ENCODE results near the gene ZNF844.
"Not testable (repeated sequence)": the region's sequence is repeated elsewhere in the genome, so short reads cannot be mapped to it uniquely, and the experiment has no call there.

ZNF844 gene

GRCh38 chr19:12092956-12093355, 28.4 kb downstream of the ZNF844 start:
- no peak for FAIRE-seq

GRCh38 chr19:12093777-12094176, 29.2 kb downstream of the ZNF844 start:
- no peak for FAIRE-seq

GRCh38 chr19:12095111-12095790, 30.7 kb downstream of the ZNF844 start:
- no peak for FAIRE-seq

- FAIRE-seq, result no peak
Measured at GRCh38 chr19:12098040-12098439, 33.5 kb downstream of the ZNF844 start.

- not testable (repeated sequence) for FAIRE-seq
Measured at GRCh38 chr19:12103909-12104308, 39.4 kb downstream of the ZNF844 start.

GRCh38 chr19:12111176-12111575, 46.6 kb downstream of the ZNF844 start:
- no peak for FAIRE-seq

- FAIRE-seq, result no peak
Measured at GRCh38 chr19:12111943-12112637, 47.6 kb downstream of the ZNF844 start.

- FAIRE-seq, result no peak
Measured at GRCh38 chr19:12112701-12113100, 48.2 kb downstream of the ZNF844 start.

- FAIRE-seq, result no peak
Measured at GRCh38 chr19:12113121-12113520, 48.6 kb downstream of the ZNF844 start.

GRCh38 chr19:12117201-12117970, 52.9 kb downstream of the ZNF844 start:
- FAIRE-seq, result no peak

- FAIRE-seq, result peak; percentile 43
Measured at GRCh38 chr19:12126707-12127106, 62.2 kb downstream of the ZNF844 start.

Measured in islet of Langerhans (tissue), 1 donor.